Measurements from ENCODE around the gene KCNS1.
"Not testable (repeated sequence)": the region's sequence is repeated elsewhere in the genome, so short reads cannot be mapped to it uniquely, and the experiment has no call there.

Gene KCNS1

GRCh38 chr20:45100563-45101245 is at the start of gene KCNS1:
Gene KCNS1, minus strand, starts transcription at chr20:45101127. Its CDS starts 1,891 bp downstream, at chr20:45099236.
- DNase-seq = no peak

GRCh38 chr20:45149062-45149461 is 48.1 kb upstream of the KCNS1 start:
- no peak for DNase-seq

DNA sequence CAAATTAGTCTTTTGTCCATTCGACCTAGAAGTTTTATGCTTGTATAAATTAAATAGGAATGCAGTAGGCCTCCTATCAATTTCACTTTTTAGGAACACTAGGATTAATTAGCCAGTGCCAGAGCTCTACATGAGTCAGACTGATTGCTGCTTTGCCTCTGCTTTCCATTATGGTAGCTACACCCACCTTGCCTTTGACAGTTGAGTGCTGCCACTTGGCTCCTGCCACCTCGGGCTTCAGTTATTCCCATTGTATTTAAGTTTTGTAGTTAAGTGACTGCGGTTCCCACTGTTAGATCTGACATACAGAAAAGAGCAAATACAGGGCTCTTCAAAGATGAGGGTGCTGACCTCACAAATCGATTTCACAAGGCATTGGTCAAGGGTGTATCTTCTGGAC is 39.9 kb upstream of the KCNS1 start:
- DNase-seq = no peak

DNA sequence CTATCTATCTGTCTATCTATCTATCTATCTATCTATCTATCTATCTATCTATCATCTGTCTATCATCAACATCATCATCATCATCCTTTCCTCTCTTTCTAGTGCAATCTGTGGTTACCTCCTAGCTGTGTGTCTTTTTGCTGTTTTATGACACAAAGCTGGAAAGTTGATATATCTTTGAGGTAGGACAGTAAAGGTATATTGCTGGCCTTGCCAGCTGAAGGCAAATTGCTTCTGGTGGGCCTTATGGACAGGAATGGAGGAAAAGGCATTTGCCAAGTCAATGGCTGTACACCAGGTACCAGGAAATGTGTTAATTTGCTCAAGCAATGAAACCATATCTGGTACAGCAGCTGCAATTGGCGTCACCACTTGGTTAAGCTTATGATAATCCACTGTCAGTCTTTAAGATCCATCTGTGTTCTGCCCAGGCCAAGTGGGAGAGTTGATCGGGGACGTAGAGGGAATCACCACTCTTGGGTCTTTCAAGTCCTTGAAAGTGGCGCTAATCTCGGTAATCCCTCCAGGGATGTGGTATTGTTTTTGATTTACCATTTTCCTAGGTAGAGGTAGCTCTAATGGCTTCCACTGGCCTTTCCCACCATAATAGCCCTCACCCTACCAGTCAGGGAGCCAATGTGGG is 38.9 kb upstream of the KCNS1 start:
- not testable (repeated sequence) for DNase-seq

- peak; percentile 12 for DNase-seq
Measured at GRCh38 chr20:45138561-45139300, 37.8 kb upstream of the KCNS1 start.

DNA sequence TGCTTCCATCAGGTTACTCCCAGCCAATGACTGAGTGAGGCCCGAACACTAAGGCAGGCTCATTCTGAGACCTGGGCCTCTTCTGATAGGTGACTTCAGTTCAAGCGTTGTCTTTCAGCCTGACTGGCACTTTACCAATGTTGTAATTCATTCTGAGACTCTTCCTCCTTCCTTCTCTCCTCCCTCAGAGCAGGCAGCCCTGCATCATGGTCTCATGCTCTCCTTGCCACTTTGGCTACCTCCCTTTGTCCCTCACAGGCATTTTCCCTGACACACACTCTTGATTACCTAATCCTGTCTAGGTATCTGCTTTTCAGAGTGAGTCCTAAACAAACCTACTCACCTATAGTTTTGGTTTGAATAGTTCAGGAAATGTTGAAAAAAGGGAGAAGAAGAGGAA is 36.0 kb upstream of the KCNS1 start:
- no peak for DNase-seq

GRCh38 chr20:45128099-45128498 is 27.2 kb upstream of the KCNS1 start:
- DNase-seq = no peak

GRCh38 chr20:45124365-45124764 is 23.4 kb upstream of the KCNS1 start, which contains the start of gene WFDC12:
Gene WFDC12, minus strand, starts transcription at chr20:45124465. Its CDS starts 18 bp downstream, at chr20:45124447.
- DNase-seq = no peak

DNA sequence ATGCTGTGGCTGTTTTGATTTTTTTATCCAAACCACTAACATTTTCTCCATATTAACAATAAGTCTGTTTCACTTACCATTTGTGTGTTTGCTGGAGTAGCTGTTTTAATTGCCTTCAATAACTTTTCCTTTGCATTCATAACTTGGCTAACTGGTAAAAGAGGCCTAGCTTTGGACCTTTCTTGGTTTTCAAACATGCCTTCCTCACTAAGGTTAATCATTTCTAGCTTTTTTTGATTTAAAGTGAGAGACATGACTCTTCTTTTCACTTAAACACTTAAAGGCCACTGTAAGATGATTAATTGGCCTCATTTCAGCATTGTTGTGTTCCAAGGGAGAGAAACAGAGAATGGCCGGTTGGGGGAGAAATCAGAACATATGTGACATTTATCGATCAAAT is 20.5 kb upstream of the KCNS1 start:
- no peak for DNase-seq

- no peak for DNase-seq
Measured at GRCh38 chr20:45119556-45120266, 18.8 kb upstream of the KCNS1 start.

DNA sequence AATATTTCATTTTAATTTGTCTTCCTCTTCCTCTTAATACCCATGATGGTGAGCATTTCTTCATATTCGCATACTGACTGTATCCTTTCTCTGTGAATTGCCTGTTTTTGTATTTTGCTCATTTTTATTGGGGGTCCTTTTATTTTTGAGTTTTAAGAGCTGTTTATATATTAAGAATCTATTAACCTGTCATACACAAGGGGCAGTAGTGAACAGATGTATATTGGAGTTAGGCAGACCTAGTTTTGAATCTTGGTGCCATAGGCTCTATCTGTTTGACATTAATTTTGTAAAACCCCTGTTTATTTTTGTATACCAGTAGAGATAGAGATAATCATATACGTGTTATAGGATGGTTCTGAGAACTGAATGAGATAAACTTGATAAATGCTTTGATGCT is 17.1 kb upstream of the KCNS1 start:
- no peak for DNase-seq

DNA sequence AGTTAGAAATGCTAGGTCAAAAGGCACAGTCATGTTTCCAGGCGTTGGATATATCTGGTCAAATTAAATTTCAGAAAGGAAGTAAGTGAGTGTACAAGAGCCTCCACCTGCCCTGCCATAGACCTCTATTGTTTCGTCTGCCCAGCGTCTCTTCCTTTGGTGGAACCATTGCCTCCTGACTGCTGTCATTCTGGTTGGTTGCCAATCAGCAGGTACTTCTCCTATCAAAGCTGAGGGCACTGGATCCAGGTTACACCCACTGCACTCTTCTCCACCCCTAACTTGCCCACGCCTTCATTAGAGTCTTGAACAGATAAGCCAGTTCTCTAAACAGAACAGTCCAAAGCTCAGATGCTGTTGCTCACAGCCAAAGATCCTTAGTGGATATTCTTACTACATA is 16.7 kb upstream of the KCNS1 start:
- DNase-seq = no peak

GRCh38 chr20:45115829-45116228 is 14.9 kb upstream of the KCNS1 start:
- DNase-seq = no peak

GRCh38 chr20:45115386-45115774 is 14.5 kb upstream of the KCNS1 start:
- DNase-seq = no peak

GRCh38 chr20:45114465-45115385 is 13.8 kb upstream of the KCNS1 start, which contains the start of gene WFDC5:
Gene WFDC5, minus strand, starts transcription at chr20:45115174. Its CDS starts 91 bp downstream, at chr20:45115083.
- DNase-seq = no peak

- DNase-seq = no peak
Measured at GRCh38 chr20:45113865-45114264, 12.9 kb upstream of the KCNS1 start.

GRCh38 chr20:45112754-45113153 is 11.8 kb upstream of the KCNS1 start:
- no peak for DNase-seq

GRCh38 chr20:45111799-45112471 is 11.0 kb upstream of the KCNS1 start:
- DNase-seq = no peak

DNA sequence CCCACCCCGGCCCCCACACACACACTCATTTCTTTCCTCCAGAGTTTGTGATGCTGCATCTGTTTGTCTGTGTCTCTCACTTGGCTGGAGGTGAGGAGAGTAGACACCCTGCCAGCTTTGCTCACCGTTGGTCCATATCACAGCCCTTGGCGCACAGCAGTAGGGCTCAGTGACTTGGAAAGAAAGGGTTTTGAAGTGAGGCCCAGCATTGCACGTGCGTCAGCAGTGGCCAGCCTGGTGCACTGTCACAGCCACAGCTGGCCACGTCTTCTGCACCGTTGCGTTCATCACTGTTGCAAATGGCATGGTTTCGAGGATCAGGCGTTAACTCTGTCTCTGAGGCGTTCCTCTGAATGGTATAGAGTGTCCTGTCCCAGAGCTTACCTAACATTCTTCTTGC is 10.4 kb upstream of the KCNS1 start:
- DNase-seq = no peak

GRCh38 chr20:45110301-45110700 is 9.4 kb upstream of the KCNS1 start:
- no peak for DNase-seq

DNA sequence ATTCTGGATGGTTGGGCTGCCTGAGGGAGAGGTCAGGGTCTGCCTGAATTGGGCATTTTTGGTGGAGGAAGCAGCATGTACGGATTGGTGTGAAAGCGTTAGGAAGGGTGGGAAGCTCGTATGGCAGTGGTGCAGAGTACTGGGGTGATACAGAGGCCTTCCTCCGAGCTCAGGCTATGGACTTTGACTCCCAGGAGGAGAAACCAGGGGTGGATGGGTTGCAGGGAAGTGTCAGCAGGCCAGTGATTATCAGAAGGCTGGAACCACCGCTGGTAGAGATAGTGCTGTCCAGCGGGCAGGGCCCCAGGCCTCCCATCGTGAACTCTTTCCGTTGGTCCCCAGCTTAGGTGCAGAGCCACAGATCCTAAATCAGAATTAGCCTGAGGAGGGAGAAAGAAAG is 8.7 kb upstream of the KCNS1 start:
- no peak for DNase-seq

- DNase-seq = no peak
Measured at GRCh38 chr20:45105317-45105716, 4.4 kb upstream of the KCNS1 start.

All from activated effector memory CD4-positive, alpha-beta T cell treated with Interleukin-2 at 50 U/mL for 16 hours (primary cell).